Right lobe of liver (tissue), 6 donors: ENCODE results near the gene PLA2G12A. TPM values are rescaled to one million over a fixed set of nuclear protein-coding genes. Genes with fewer than 3 reads are reported as not detected.

ENCODE experiments used
- ATAC-seq, 4 donors: fragments of 200-7000 bp; cut with Tn5 transposase; one replicate each; pipeline ENCODE4 v1.9.1; 2020; ENCODE audit warnings: mild to moderate bottlenecking in 4 of 4, moderate library complexity in 4 of 4
- DNase-seq, 3 donors: peaks; one replicate each; pipeline ENCODE4 v3.0.0-alpha.2; 2020
- H3K27ac ChIP-seq, 3 donors: fragments of 200-600 bp; one replicate each; pipeline ENCODE4 v1.8.0; 2022
- H3K27me3 ChIP-seq, 2 donors: fragments of 200-600 bp; one replicate each; pipeline ENCODE4 v1.8.0; 2022
- H3K36me3 ChIP-seq, 4 donors: fragments of 200-600 bp; sonication (generic) in 1 of 4; one replicate each; pipeline versions ENCODE4 v1.5.1 to v1.8.0; 2017 to 2022; ENCODE audit warnings: control low read depth in 1 of 4
- H3K4me1 ChIP-seq, 4 donors: fragments of 200-600 bp; sonication (generic) in 1 of 4; one replicate each; pipeline versions ENCODE4 v1.5.1 to v1.8.0; 2017 to 2022; ENCODE audit warnings: control low read depth in 1 of 4
- H3K4me3 ChIP-seq, 3 donors: fragments of 200-600 bp; one replicate each; pipeline ENCODE4 v1.8.0; 2022
- H3K9me3 ChIP-seq, 4 donors: fragments of 200-600 bp; sonication (generic) in 1 of 4; one replicate each; pipeline versions ENCODE4 v1.5.1 to v1.8.0; 2017 to 2022; ENCODE audit warnings: control low read depth in 1 of 4
- CTCF ChIP-seq, 4 donors: fragments of 200-600 bp in 3 of 4; fragments of 450-650 bp in 1 of 4; IDR thresholded peaks; one replicate each; pipeline versions ENCODE4 v1.5.1 to v1.8.0; 2016 to 2022; ENCODE audit warnings: antibody characterized with exemption in 4 of 4, mild to moderate bottlenecking in 2 of 4
- POLR2A ChIP-seq: fragments of 450-650 bp; IDR thresholded peaks from one replicate; pipeline ENCODE4 v1.6.1; 2017; ENCODE audit warnings: antibody characterized with exemption, mild to moderate bottlenecking
- WGBS: methylation state at CpG from one replicate; pipeline ENCODE4 v1.1.6; 2018; ENCODE audit warnings: low coverage, low lambda C conversion rate; ENCODE audit not compliant: insufficient coverage; ENCODE audit errors: missing lambda C conversion rate; 5-methylcytosine and 5-hydroxymethylcytosine counted together
- intact Hi-C, 2 donors: fragments of 100-400 bp; cut with DNase I; formaldehyde crosslinking; loops; one replicate each; pipeline versions ENCODE4 v1.11.2 to v1.14.1; 2022
- total RNA-seq, 6 experiments: library from RNA; depleted of rRNA in 2 of 6; stranded (reverse); fragments of >200 nt in 2 of 6; fragmentation: NEBNext Ultra II Directional in 3 of 6; extraction: Animal tissue kit (Norgen Biotek cat#: 25700) in 3 of 6; gene quantifications; one replicate each; pipeline versions ENCODE4 v1.1.0 to v1.2.4, GENCODE V29; 2016 to 2023
- donor health status: DM: no; HTN: yes; CAD: no.
- donor health status: DM: no; HTN: no; CAD: no.
- donor health status: DM: no; HTN: no; CAD: no.
- donor health status: DM: no; HTN: yes; CAD: no.
- donor health status: DM: no; HTN: yes; CAD: no.

PLA2G12A gene
- total RNA-seq, 6 experiments from 2014 or later: 22.0 to 31.9 (median 27.4) TPM

GRCh38 chr4:109676886-109677285 lies 53.0 kb downstream of the PLA2G12A start:
- no peak overlapping the region for H3K27ac ChIP-seq
- peak in 3 of 4 donors; percentile 26 to 44 (median 39) for TF ChIP-seq CTCF (IDR thresholded peaks at IDR 0.05)
- TF ChIP-seq POLR2A: no peak
- no peak overlapping the region for H3K4me3 ChIP-seq
- 82% methylated on average over 1 of the region's 1 CpG for WGBS
- intact Hi-C loops: no loop called here
- H3K4me1 ChIP-seq: no peaks in the 10 kb centered on the region
- peak; percentile 53 to 74 (median 69) for ATAC-seq
- no peaks in the 10 kb centered on the region for H3K9me3 ChIP-seq
- DNase-seq: no peak
- no peaks in the 10 kb centered on the region for H3K36me3 ChIP-seq
- H3K27me3 ChIP-seq: no peaks in the 10 kb centered on the region

GRCh38 chr4:109675843-109676242 lies 54.0 kb downstream of the PLA2G12A start:
- Histone ChIP-seq H3K27ac (no peak overlapping the region), H3K4me3 (no peak overlapping the region), H3K9me3 (no peaks in the 10 kb centered on the region), H3K4me1 (no peaks in the 10 kb centered on the region), H3K27me3 (no peaks in the 10 kb centered on the region), H3K36me3 (no peaks in the 10 kb centered on the region)
- no peak for DNase-seq
- TF ChIP-seq CTCF (IDR thresholded peaks at IDR 0.05) (no peak), POLR2A (no peak)
- intact Hi-C loops: no loop called here
- no peak for ATAC-seq
- 62% methylated on average over 1 of the region's 1 CpG for WGBS

- no peak overlapping the region for H3K27ac ChIP-seq
- no peaks in the 10 kb centered on the region for H3K9me3 ChIP-seq
- WGBS: no CpG with 5 or more reads among the region's 3 CpGs
- intact Hi-C loops: no loop called here
- H3K4me3 ChIP-seq: no peak overlapping the region
- H3K36me3 ChIP-seq: no peaks in the 10 kb centered on the region
- no peaks in the 10 kb centered on the region for H3K27me3 ChIP-seq
- TF ChIP-seq POLR2A (no peak), CTCF (IDR thresholded peaks at IDR 0.05) (no peak)
- ATAC-seq: no peak
- no peak for DNase-seq
- H3K4me1 ChIP-seq: no peaks in the 10 kb centered on the region
Measured at GRCh38 chr4:109675181-109675580, 54.7 kb downstream of the PLA2G12A start.

GRCh38 chr4:109673303-109673702 lies 56.6 kb downstream of the PLA2G12A start:
- intact Hi-C loops: no loop called here
- no peak overlapping the region for H3K4me3 ChIP-seq
- ATAC-seq (peak in 2 of 4 donors; percentile 44 to 52), DNase-seq (no peak)
- no CpG with 5 or more reads among the region's 1 CpG for whole genome bisulfite sequencing
- H3K9me3 ChIP-seq: no peaks in the 10 kb centered on the region
- H3K4me1 ChIP-seq: no peaks in the 10 kb centered on the region
- no peak for TF ChIP-seq CTCF (IDR thresholded peaks at IDR 0.05)
- no peak for TF ChIP-seq POLR2A
- no peak overlapping the region for H3K27ac ChIP-seq
- no peaks in the 10 kb centered on the region for H3K27me3 ChIP-seq
- H3K36me3 ChIP-seq: no peaks in the 10 kb centered on the region
